Upper lobe of right lung (tissue), 1 donor: ENCODE measurements around the gene ZNF618. TPM values are rescaled to one million over a fixed set of nuclear protein-coding genes. Genes with fewer than 3 reads are reported as not detected.

ENCODE experiments used
- ATAC-seq: fragments of 200-7000 bp; cut with Tn5 transposase; one replicate; pipeline ENCODE4 v1.9.1; 2020; ENCODE audit warnings: mild to moderate bottlenecking, moderate library complexity
- DNase-seq: peaks from one replicate; pipeline ENCODE4 v3.0.0-alpha.2; 2020
- H3K27ac ChIP-seq: fragments of 200-600 bp; one replicate; pipeline ENCODE4 v1.8.0; 2022
- H3K27me3 ChIP-seq: fragments of 200-600 bp; one replicate; pipeline ENCODE4 v1.8.0; 2022; ENCODE audit warnings: mild to moderate bottlenecking
- H3K36me3 ChIP-seq: fragments of 200-600 bp; one replicate; pipeline ENCODE4 v1.8.0; 2022
- H3K4me1 ChIP-seq: fragments of 200-600 bp; one replicate; pipeline ENCODE4 v1.8.0; 2022
- H3K4me3 ChIP-seq: fragments of 200-600 bp; one replicate; pipeline ENCODE4 v1.8.0; 2022; ENCODE audit warnings: mild to moderate bottlenecking
- H3K9me3 ChIP-seq: fragments of 200-600 bp; one replicate; pipeline ENCODE4 v1.8.0; 2022
- intact Hi-C: fragments of 100-400 bp; cut with DNase I; formaldehyde crosslinking; loops from one replicate; pipeline ENCODE4 v1.11.0; 2022
- total RNA-seq: library from RNA; stranded (reverse); fragmentation: NEBNext Ultra II Directional; extraction: Animal tissue kit (Norgen Biotek cat#: 25700); gene quantifications from one replicate; pipeline ENCODE4 v1.2.1, GENCODE V29; 2021
- TF ChIP-seq, protein P1 (sequence below): fragments of 200-600 bp; IDR thresholded peaks from one replicate; pipeline ENCODE4 v1.8.0; 2022; ENCODE audit warnings: antibody characterized with exemption
- donor health status: DM: no; HTN: yes; CAD: no; lungs with severe emphysema.

ZNF618 gene
- total RNA-seq, 1 donor from 2014 or later, result 9.8 TPM

DNA sequence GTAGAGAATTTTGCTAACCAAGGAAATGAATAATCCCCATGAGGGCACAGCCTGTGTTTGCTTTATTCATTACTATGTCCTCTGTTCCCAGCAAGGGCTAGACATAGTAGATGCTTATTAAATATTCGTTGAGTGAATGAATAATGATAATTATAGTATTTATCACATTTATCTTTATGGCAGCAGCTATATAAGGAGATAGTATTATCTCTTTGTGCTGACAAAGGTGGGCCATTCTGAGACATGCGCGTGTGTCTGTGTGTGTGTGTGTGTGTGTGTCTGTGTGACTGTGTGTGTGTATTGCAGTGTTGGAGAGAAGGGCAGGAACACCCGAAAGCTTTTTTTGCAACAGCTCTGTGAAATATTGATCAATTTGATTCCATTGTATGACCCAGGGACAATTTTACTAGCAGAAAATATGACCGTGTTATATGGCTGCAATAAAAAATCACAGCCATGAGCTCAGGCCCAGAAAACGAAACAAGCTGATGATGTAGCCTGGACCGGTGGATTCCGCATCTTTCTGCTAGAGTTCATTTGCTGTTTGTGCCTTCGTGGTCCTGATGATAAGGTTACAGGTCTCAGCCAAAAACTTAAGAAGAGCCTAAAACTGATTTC is 39.8 kb downstream of the ZNF618 start:
- Histone ChIP-seq H3K36me3 (no peaks in the 10 kb centered on the region), H3K27me3 (no peaks in the 10 kb centered on the region), H3K27ac (no peak overlapping the region), H3K9me3 (no peaks in the 10 kb centered on the region), H3K4me1 (peaks cover 12% of the 10 kb centered on the region), H3K4me3 (no peak overlapping the region)
- DNase-seq (no peak), ATAC-seq (no peak)
- TF ChIP-seq, protein P1, sequence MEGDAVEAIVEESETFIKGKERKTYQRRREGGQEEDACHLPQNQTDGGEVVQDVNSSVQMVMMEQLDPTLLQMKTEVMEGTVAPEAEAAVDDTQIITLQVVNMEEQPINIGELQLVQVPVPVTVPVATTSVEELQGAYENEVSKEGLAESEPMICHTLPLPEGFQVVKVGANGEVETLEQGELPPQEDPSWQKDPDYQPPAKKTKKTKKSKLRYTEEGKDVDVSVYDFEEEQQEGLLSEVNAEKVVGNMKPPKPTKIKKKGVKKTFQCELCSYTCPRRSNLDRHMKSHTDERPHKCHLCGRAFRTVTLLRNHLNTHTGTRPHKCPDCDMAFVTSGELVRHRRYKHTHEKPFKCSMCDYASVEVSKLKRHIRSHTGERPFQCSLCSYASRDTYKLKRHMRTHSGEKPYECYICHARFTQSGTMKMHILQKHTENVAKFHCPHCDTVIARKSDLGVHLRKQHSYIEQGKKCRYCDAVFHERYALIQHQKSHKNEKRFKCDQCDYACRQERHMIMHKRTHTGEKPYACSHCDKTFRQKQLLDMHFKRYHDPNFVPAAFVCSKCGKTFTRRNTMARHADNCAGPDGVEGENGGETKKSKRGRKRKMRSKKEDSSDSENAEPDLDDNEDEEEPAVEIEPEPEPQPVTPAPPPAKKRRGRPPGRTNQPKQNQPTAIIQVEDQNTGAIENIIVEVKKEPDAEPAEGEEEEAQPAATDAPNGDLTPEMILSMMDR, result no peak
- intact Hi-C loops, result no loop called here

- intact Hi-C loops, result no loop called here
- H3K4me3 ChIP-seq, result no peak overlapping the region
- H3K36me3 ChIP-seq, result no peaks in the 10 kb centered on the region
- H3K27me3 ChIP-seq, result no peaks in the 10 kb centered on the region
- H3K27ac ChIP-seq, result no peak overlapping the region
- no peak for ATAC-seq
- TF ChIP-seq, protein P1, result no peak
- no peaks in the 10 kb centered on the region for H3K9me3 ChIP-seq
- DNase-seq, result no peak
- peaks cover 12% of the 10 kb centered on the region for H3K4me1 ChIP-seq
Measured at GRCh38 chr9:113916931-113917330, 40.8 kb downstream of the ZNF618 start.

DNA sequence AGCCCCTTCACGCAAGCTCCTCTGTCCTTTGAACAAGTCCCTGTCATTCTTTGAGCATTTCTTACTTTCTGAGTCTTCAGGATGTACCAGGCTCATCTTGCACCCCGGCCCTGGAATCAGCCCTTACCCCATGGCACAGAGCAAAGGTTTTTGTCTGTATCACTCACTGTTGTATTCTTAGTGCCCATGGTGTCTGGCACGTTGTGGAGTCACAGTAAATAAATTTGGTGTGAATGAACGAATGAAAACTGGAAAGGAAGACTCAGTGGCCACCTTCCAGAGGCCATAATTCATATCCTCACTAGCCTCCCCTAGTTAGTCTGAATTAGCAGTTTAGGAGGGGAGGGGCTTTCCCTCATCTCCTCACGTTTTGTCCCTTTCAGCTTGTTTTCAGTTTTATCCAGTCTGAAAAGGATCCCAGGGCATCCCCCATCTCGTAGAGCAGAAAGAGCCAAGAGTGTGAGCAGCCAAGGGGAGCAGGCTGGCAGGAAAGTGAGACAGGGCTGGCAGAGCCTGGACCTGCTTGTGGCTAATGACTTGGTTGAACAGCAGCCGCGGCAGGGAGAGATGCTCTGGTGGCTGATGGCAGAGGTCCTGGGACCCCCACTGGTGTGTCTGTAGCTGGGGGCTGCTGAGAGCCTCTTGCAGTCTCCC is 42.7 kb downstream of the ZNF618 start:
- Histone ChIP-seq H3K4me1 (peaks cover 2% of the 10 kb centered on the region), H3K9me3 (no peaks in the 10 kb centered on the region), H3K36me3 (no peaks in the 10 kb centered on the region), H3K4me3 (no peak overlapping the region), H3K27ac (no peak overlapping the region), H3K27me3 (no peaks in the 10 kb centered on the region)
- TF ChIP-seq, protein P1, result no peak
- intact Hi-C loops, result no loop called here
- DNase-seq (no peak), ATAC-seq (no peak)

DNA sequence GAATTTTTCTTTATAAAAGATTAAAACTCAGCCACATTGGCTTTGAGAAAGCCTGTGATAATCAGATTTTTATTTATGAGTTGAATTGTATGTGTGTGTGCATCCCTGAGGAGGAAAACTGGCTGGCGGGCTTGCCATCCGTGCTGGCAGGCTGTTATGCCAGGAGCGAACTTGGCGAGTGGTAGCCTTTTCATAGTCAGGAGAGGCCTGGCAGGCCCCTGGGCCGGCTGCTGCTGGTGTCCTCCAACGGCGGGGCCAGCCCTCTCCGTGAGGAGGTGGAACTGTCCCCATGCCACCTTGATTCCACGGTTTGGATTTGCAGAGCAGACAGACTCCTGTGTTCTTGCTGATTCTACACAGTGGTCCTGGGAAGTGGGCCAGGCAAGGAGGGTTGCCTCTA is 43.3 kb downstream of the ZNF618 start:
- no peaks in the 10 kb centered on the region for H3K36me3 ChIP-seq
- no peaks in the 10 kb centered on the region for H3K27me3 ChIP-seq
- H3K4me3 ChIP-seq, result no peak overlapping the region
- H3K9me3 ChIP-seq, result no peaks in the 10 kb centered on the region
- ATAC-seq, result no peak
- no peak overlapping the region for H3K27ac ChIP-seq
- intact Hi-C loops, result no loop called here
- DNase-seq, result no peak
- H3K4me1 ChIP-seq, result no peaks in the 10 kb centered on the region
- TF ChIP-seq, protein P1, result no peak

- H3K36me3 ChIP-seq, result no peaks in the 10 kb centered on the region
- no peak overlapping the region for H3K27ac ChIP-seq
- no peak for DNase-seq
- intact Hi-C loops, result no loop called here
- no peak for ATAC-seq
- no peaks in the 10 kb centered on the region for H3K27me3 ChIP-seq
- H3K4me3 ChIP-seq, result no peak overlapping the region
- no peaks in the 10 kb centered on the region for H3K9me3 ChIP-seq
- TF ChIP-seq, protein P1, result no peak
- H3K4me1 ChIP-seq, result no peaks in the 10 kb centered on the region
Measured at GRCh38 chr9:113919871-113920270, 43.8 kb downstream of the ZNF618 start.
